ENCODE measurements around the gene CRTAC1. TPM values are rescaled to one million over a fixed set of nuclear protein-coding genes. Genes with fewer than 3 reads are reported as not detected.

CRTAC1 gene, protein sequence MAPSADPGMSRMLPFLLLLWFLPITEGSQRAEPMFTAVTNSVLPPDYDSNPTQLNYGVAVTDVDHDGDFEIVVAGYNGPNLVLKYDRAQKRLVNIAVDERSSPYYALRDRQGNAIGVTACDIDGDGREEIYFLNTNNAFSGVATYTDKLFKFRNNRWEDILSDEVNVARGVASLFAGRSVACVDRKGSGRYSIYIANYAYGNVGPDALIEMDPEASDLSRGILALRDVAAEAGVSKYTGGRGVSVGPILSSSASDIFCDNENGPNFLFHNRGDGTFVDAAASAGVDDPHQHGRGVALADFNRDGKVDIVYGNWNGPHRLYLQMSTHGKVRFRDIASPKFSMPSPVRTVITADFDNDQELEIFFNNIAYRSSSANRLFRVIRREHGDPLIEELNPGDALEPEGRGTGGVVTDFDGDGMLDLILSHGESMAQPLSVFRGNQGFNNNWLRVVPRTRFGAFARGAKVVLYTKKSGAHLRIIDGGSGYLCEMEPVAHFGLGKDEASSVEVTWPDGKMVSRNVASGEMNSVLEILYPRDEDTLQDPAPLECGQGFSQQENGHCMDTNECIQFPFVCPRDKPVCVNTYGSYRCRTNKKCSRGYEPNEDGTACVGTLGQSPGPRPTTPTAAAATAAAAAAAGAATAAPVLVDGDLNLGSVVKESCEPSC
- 0.05 and 0.18 TPM in 2 replicates for polyA plus RNA-seq (2012; rRNA removed)
- 0.13 and 0.26 TPM in 2 replicates for polyA plus RNA-seq (2012; cell fraction: cytosol; rRNA removed)
- 0.37 and 0.40 TPM in 2 replicates for polyA plus RNA-seq (2012; cell fraction: nucleus; rRNA removed)

DNA sequence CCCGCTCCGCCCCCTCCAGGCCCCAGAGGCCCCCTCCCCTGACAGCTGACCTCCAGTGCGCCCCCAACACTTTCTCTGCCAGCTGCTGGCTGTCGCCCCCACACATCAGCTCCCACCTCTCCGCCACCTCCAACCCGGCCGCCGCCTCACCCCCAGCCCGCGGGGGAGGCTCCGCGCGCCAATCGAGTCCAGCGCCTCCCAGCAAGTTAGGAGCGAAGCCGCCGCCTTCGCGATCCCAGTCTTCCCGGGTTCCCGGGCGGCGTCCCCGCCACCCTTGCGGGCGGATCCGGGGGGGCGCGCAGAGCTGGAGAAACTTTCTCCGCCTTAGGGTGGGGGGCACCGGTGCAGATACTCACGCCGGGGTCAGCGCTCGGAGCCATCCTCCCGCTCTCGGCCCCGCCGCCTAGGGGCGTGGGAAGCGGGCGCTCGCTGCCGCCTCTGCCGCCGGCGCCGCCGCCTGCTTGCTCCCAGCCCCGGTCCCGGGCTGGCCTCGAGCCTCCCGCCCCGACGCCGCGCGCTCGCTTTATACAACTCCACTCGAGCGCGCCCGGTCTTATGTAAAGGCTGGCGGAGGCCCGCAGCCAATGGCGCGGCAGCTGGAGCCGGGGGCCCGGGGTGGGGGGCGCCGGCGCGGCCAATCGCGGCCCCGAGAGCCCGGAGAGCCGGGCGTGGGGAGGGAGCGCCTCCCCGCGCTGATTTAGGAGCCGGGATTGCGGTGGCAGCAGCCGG lies at the start of gene CRTAC1:
Gene CRTAC1, minus strand, starts transcription at position 529 of the 729 bp plus-strand sequence. Its CDS starts 149 bp downstream, at position 380.
- TF ChIP-seq RCOR1 (IDR thresholded peaks at IDR 0.05; ENCODE audit: low read length) (no peak), CTCF (IDR thresholded peaks at IDR 0.05) (no peak), RAD21 (IDR thresholded peaks at IDR 0.05; ENCODE audit: low read length) (0 out of 2 replicates have a peak, but pooled peaks have one; percentile 13)
- Histone ChIP-seq H3K27ac (ENCODE audit: low read depth in 2 of 2, low read length in 1 of 2) (no peak within 1 kb of the TSS), H3K27me3 (ENCODE audit: insufficient read depth) (peaks cover 27% of the 10 kb centered on the region), H3K9me3 (no peaks in the 10 kb centered on the region), H3K9ac (no peak within 1 kb of the TSS), H4K20me1 (ENCODE audit: insufficient read depth) (no peaks in the 10 kb centered on the region), H3K4me2 (peak within 1 kb of the TSS; percentile 72), H3K4me1 (ENCODE audit: control insufficient read depth in 1 of 2, insufficient read depth in 2 of 2, low read depth in 1 of 2, low read length in 1 of 2) (peaks cover 0 to 8% of the 10 kb centered on the region in 2 experiments; a peak in 1 of 4 replicates), H3K36me3 (replicated peaks in 1 of 2; ENCODE audit: control insufficient read depth in 1 of 2, insufficient read depth in 2 of 2, low read length in 1 of 2) (no peaks in the 10 kb centered on the region), H2AFZ (ENCODE audit: low read depth) (no peak within 1 kb of the TSS), H3K9me2 (no peaks in the 10 kb centered on the region), H3K79me2 (ENCODE audit: insufficient read depth) (no peaks in the 10 kb centered on the region), H3F3A (replicated peaks; ENCODE audit: insufficient read depth) (no peaks in the 10 kb centered on the region), H3K4me3 (ENCODE audit: low read depth in 2 of 2, low read length in 1 of 2) (peak within 1 kb of the TSS; percentile 35 to 41; a peak in 3 of 4 replicates)
- CTCF ChIA-PET = interaction anchor here (0.8 to 13.3 kb wide), 6 partner anchors 13 to 279 kb away, joined by 3 to 176 read pairs (median 10); no protein-coding TSS in a partner anchor
- POLR2A ChIA-PET = interaction anchor here (1.0 to 2.2 kb wide), 5 partner anchors 11 to 127 kb away, joined by 3 to 8 read pairs (median 3); no protein-coding TSS in a partner anchor
- WGBS (ENCODE audit: low lambda C conversion rate) = no CpG with 5 or more reads among the region's 86 CpGs
- peak; percentile 99 for DNase-seq

DNA sequence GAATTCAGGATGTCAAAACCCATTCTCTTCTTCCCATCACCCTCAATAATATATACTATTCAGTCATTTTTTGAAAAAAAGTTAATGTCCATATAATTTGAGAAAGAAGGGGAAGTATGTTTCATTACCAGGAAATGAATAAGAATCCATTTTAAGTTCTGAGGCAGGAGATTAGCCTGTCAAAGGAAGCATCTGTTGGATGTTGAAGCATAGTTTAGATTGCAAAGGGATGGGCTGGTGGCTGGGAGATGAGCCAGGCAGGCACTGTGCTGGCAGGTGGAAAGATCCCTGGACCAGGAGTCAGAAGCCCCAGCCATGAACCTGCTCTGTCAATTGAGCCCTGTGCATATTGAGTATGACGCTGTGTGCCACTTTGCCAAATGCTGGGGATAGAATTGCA lies 48.4 kb upstream of the CRTAC1 start:
- no peak overlapping the region for H3K4me2 ChIP-seq
- no peaks in the 10 kb centered on the region for H3K36me3 ChIP-seq (replicated peaks in 1 of 2; ENCODE audit: control insufficient read depth in 1 of 2, insufficient read depth in 2 of 2, low read length in 1 of 2)
- no peak overlapping the region for H2AFZ ChIP-seq (ENCODE audit: low read depth)
- H3K9me2 ChIP-seq = no peaks in the 10 kb centered on the region
- POLR2A ChIA-PET = no interaction called here
- no peaks in the 10 kb centered on the region for H3K9me3 ChIP-seq
- no peak for TF ChIP-seq RCOR1 (IDR thresholded peaks at IDR 0.05; ENCODE audit: low read length)
- no peak for TF ChIP-seq EP300 (IDR thresholded peaks at IDR 0.05; ENCODE audit: borderline replicate concordance in 1 of 2, low read depth in 1 of 2, low read length in 1 of 2)
- TF ChIP-seq MXI1 (IDR thresholded peaks at IDR 0.05; ENCODE audit: low read depth, low read length) = no peak
- no peaks in the 10 kb centered on the region for H3K27me3 ChIP-seq (ENCODE audit: insufficient read depth)
- no peak overlapping the region for H3K27ac ChIP-seq (ENCODE audit: low read depth in 2 of 2, low read length in 1 of 2)
- no peak overlapping the region for H3K4me3 ChIP-seq (ENCODE audit: low read depth in 2 of 2, low read length in 1 of 2)
- no peaks in the 10 kb centered on the region for H3F3A ChIP-seq (replicated peaks; ENCODE audit: insufficient read depth)
- CTCF ChIA-PET = interaction anchor here (1.2 to 1.4 kb wide), 2 partner anchors 13 to 33 kb away, joined by 3 read pairs; no protein-coding TSS in a partner anchor
- H3K79me2 ChIP-seq (ENCODE audit: insufficient read depth) = no peaks in the 10 kb centered on the region
- no peaks in the 10 kb centered on the region for H4K20me1 ChIP-seq (ENCODE audit: insufficient read depth)
- WGBS (ENCODE audit: low lambda C conversion rate) = 80% methylated on average over 1 of the region's 1 CpG
- no peaks in the 10 kb centered on the region; a peak in 1 of 4 replicates for H3K4me1 ChIP-seq (ENCODE audit: control insufficient read depth in 1 of 2, insufficient read depth in 2 of 2, low read depth in 1 of 2, low read length in 1 of 2)
- DNase-seq = no peak
- no peak overlapping the region for H3K9ac ChIP-seq
